ENCODE measurements around the gene MSRB3.

DNA sequence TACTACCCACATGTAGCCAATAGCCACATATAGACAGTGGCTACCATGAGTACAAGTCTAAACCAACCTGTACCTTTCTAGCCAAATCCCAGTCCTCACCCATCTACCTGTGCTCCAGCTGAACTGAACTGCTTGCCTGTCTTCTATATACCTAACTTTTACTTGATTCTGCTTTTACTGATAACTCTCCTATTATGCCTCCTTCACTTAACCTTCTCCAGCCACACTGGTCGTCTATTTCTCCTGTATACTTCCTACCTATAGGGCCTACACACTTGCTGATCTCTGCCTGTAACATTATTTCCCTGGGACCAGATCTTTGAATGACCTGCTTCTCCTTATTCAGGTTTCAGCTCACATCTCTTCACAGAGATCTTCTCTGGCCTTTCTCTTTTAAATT is 26.0 kb upstream of the MSRB3 start:
- TF ChIP-seq RAD21 (IDR thresholded peaks at IDR 0.05; ENCODE audit: low read length) (no peak), MAX (IDR thresholded peaks at IDR 0.05; ENCODE audit: low read depth) (no peak), PBX3 (IDR thresholded peaks at IDR 0.05) (no peak), FOXM1 (IDR thresholded peaks at IDR 0.05; ENCODE audit: low read depth) (no peak), CTCF (IDR thresholded peaks at IDR 0.05) (no peak), SMC3 (IDR thresholded peaks at IDR 0.05; ENCODE audit: low read depth, low read length) (no peak), RXRA (IDR thresholded peaks at IDR 0.05; ENCODE audit: borderline replicate concordance, low read depth) (no peak), FOXJ3 (CRISPR knock-in tag; IDR thresholded peaks at IDR 0.05) (no peak), RFX5 (IDR thresholded peaks at IDR 0.05; ENCODE audit: low read length) (no peak), EZH2phosphoT487 (IDR thresholded peaks at IDR 0.05; ENCODE audit: borderline replicate concordance, low read depth) (no peak), REST (IDR thresholded peaks at IDR 0.05; ENCODE audit: low read depth, low read length) (no peak)
- TF ChIP-seq, protein P1, sequence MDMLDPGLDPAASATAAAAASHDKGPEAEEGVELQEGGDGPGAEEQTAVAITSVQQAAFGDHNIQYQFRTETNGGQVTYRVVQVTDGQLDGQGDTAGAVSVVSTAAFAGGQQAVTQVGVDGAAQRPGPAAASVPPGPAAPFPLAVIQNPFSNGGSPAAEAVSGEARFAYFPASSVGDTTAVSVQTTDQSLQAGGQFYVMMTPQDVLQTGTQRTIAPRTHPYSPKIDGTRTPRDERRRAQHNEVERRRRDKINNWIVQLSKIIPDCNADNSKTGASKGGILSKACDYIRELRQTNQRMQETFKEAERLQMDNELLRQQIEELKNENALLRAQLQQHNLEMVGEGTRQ (IDR thresholded peaks at IDR 0.05; ENCODE audit: borderline replicate concordance, low read depth, low read length), result no peak
